Measurements from ENCODE around the gene KCNK1. TPM values are rescaled to one million over a fixed set of nuclear protein-coding genes. Genes with fewer than 3 reads are reported as not detected.

Gene KCNK1
- total and polyA plus RNA-seq, 10 donors = 0.15 to 2.9 (median 1.3) TPM

- no peak for DNase-seq
- H3K9me3 ChIP-seq = peaks cover 0 to 8% (median 0%) of the 10 kb centered on the region in 8 donors
- no peak overlapping the region for H3K4me3 ChIP-seq
- no peak overlapping the region for H3K27ac ChIP-seq
- H3K4me1 ChIP-seq = no peaks in the 10 kb centered on the region
- no peak for TF ChIP-seq CTCF (IDR thresholded peaks at IDR 0.05 in 8 of 11, conservative IDR thresholded peaks at IDR 0.05 in 3 of 11)
- TF ChIP-seq POLR2AphosphoS5 (IDR thresholded peaks at IDR 0.05) = no peak
- TF ChIP-seq POLR2A (IDR thresholded peaks at IDR 0.05) = no peak
- intact Hi-C loops (cut with DNase I; ENCODE audit: low total_unique reads) = no loop called here
- H3K27me3 ChIP-seq (replicated peaks in 1 of 7) = no peaks in the 10 kb centered on the region
- WGBS, 5 donors = 78 to 93% (median 90%) methylated on average over 2 of the region's 2 CpGs
- H3K36me3 ChIP-seq = no peaks in the 10 kb centered on the region
Measured at GRCh38 chr1:233675446-233675845, 61.5 kb downstream of the KCNK1 start.

- no peak for DNase-seq
- no peaks in the 10 kb centered on the region for H3K36me3 ChIP-seq
- TF ChIP-seq POLR2A (IDR thresholded peaks at IDR 0.05) (no peak), POLR2AphosphoS5 (IDR thresholded peaks at IDR 0.05) (no peak), CTCF (IDR thresholded peaks at IDR 0.05 in 8 of 11, conservative IDR thresholded peaks at IDR 0.05 in 3 of 11) (no peak)
- no peaks in the 10 kb centered on the region for H3K4me1 ChIP-seq
- H3K4me3 ChIP-seq = no peak overlapping the region
- H3K27ac ChIP-seq = no peak overlapping the region
- WGBS, 5 donors = 74 to 87% (median 76%) methylated on average over 4 of the region's 4 CpGs
- no peaks in the 10 kb centered on the region for H3K27me3 ChIP-seq (replicated peaks in 1 of 7)
- intact Hi-C loops (cut with DNase I; ENCODE audit: low total_unique reads) = no loop called here
- peaks cover 0 to 8% (median 0%) of the 10 kb centered on the region in 8 donors for H3K9me3 ChIP-seq
Measured at GRCh38 chr1:233675893-233676292, 62.0 kb downstream of the KCNK1 start.

GRCh38 chr1:233677690-233678354, 63.9 kb downstream of the KCNK1 start:
- Histone ChIP-seq H3K4me3 (no peak overlapping the region), H3K27ac (no peak overlapping the region), H3K27me3 (replicated peaks in 1 of 7) (no peaks in the 10 kb centered on the region), H3K9me3 (peaks cover 0 to 8% (median 0%) of the 10 kb centered on the region in 8 donors), H3K36me3 (no peaks in the 10 kb centered on the region), H3K4me1 (no peaks in the 10 kb centered on the region)
- intact Hi-C loops (cut with DNase I; ENCODE audit: low total_unique reads) = no loop called here
- no peak for DNase-seq
- TF ChIP-seq CTCF (IDR thresholded peaks at IDR 0.05 in 8 of 11, conservative IDR thresholded peaks at IDR 0.05 in 3 of 11) (no peak), POLR2A (IDR thresholded peaks at IDR 0.05) (no peak), POLR2AphosphoS5 (IDR thresholded peaks at IDR 0.05) (no peak)
- 79 to 84% (median 81%) methylated on average over 7 of the region's 7 CpGs for WGBS, 5 donors

GRCh38 chr1:233679030-233679429, 65.1 kb downstream of the KCNK1 start:
- WGBS, 5 donors = 83 to 93% (median 91%) methylated on average over 6 of the region's 6 CpGs
- Histone ChIP-seq H3K9me3 (peaks cover 0 to 8% (median 0%) of the 10 kb centered on the region in 8 donors), H3K36me3 (no peaks in the 10 kb centered on the region), H3K27ac (no peak overlapping the region), H3K4me1 (no peaks in the 10 kb centered on the region), H3K27me3 (replicated peaks in 1 of 7) (no peaks in the 10 kb centered on the region), H3K4me3 (no peak overlapping the region)
- no peak for DNase-seq
- intact Hi-C loops (cut with DNase I; ENCODE audit: low total_unique reads) = no loop called here
- TF ChIP-seq POLR2A (IDR thresholded peaks at IDR 0.05) = no peak
- TF ChIP-seq POLR2AphosphoS5 (IDR thresholded peaks at IDR 0.05) = no peak
- no peak for TF ChIP-seq CTCF (IDR thresholded peaks at IDR 0.05 in 8 of 11, conservative IDR thresholded peaks at IDR 0.05 in 3 of 11)
